Endothelial cell (in vitro differentiated cells): ENCODE results near the gene DLGAP1. TPM values are rescaled to one million over a fixed set of nuclear protein-coding genes. Genes with fewer than 3 reads are reported as not detected.

ENCODE experiments used
- DNase-seq: peaks from one replicate; pipeline ENCODE4 v3.0.0; 2021; ENCODE audit warnings: low spot score
- H3K27ac Mint-ChIP-seq: one replicate; pipeline ENCODE4 v1.8.0; 2021; ENCODE audit warnings: mixed read lengths, inconsistent platforms; ENCODE audit not compliant: unreplicated experiment
- H3K27me3 Mint-ChIP-seq: one replicate; pipeline ENCODE4 v1.8.0; 2021; ENCODE audit warnings: mild to moderate bottlenecking, moderate library complexity, mixed read lengths, inconsistent platforms; ENCODE audit not compliant: unreplicated experiment
- H3K36me3 Mint-ChIP-seq: one replicate; pipeline ENCODE4 v1.8.0; 2021; ENCODE audit warnings: mild to moderate bottlenecking, low read depth, mixed read lengths, inconsistent platforms; ENCODE audit not compliant: unreplicated experiment
- H3K4me1 Mint-ChIP-seq: one replicate; pipeline ENCODE4 v1.8.0; 2021; ENCODE audit warnings: mild to moderate bottlenecking, mixed read lengths, inconsistent platforms; ENCODE audit not compliant: unreplicated experiment
- H3K4me3 Mint-ChIP-seq: one replicate; pipeline ENCODE4 v1.8.0; 2021; ENCODE audit warnings: mild to moderate bottlenecking, mixed read lengths, inconsistent platforms; ENCODE audit not compliant: unreplicated experiment
- H3K9me3 Mint-ChIP-seq: one replicate; pipeline ENCODE4 v1.8.0; 2021; ENCODE audit warnings: mixed read lengths, inconsistent platforms; ENCODE audit not compliant: unreplicated experiment
- total RNA-seq: library from RNA; stranded (reverse); fragmentation: NEBNext Ultra II Directional; extraction: Animal tissue kit (Norgen Biotek cat#: 25700); gene quantifications from one replicate; pipeline ENCODE4 v1.2.1, GENCODE V29; 2021; ENCODE audit not compliant: unreplicated experiment
- TF ChIP-seq, protein P1 (sequence below): fragments of 200-600 bp; sonication (generic); IDR thresholded peaks from one replicate; pipeline ENCODE4 v1.5.0; 2021; ENCODE audit warnings: antibody characterized with exemption; ENCODE audit not compliant: unreplicated experiment

DLGAP1 gene
- total RNA-seq, 1 donor from 2014 or later: 1.8 TPM

DNA sequence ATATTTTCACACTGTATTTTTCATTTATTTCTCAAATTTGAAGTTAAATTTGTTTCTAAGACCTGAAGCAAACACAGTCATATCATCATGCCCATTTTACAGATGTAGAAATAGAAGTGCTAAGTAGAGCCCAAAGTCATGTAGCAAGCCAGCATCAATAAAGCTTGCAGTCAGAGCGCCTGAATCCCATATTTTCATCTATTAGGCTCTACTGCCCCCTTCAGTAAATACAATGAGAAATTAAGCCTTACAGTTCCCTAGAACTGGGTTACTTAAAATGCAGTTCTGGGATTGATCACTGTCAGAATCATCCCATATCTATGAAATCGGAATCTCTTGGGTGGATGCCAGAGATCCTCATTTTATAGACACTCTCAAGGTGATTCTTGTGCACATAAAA, 585.3 kb downstream of the DLGAP1 start:
- DNase-seq: no peak
- Mint-ChIP-seq H3K36me3 (no peaks in the 10 kb centered on the region), H3K27me3 (no peaks in the 10 kb centered on the region), H3K27ac (no peak overlapping the region), H3K4me3 (no peak overlapping the region), H3K4me1 (peaks cover 6% of the 10 kb centered on the region), H3K9me3 (no peaks in the 10 kb centered on the region)
- TF ChIP-seq, protein P1, sequence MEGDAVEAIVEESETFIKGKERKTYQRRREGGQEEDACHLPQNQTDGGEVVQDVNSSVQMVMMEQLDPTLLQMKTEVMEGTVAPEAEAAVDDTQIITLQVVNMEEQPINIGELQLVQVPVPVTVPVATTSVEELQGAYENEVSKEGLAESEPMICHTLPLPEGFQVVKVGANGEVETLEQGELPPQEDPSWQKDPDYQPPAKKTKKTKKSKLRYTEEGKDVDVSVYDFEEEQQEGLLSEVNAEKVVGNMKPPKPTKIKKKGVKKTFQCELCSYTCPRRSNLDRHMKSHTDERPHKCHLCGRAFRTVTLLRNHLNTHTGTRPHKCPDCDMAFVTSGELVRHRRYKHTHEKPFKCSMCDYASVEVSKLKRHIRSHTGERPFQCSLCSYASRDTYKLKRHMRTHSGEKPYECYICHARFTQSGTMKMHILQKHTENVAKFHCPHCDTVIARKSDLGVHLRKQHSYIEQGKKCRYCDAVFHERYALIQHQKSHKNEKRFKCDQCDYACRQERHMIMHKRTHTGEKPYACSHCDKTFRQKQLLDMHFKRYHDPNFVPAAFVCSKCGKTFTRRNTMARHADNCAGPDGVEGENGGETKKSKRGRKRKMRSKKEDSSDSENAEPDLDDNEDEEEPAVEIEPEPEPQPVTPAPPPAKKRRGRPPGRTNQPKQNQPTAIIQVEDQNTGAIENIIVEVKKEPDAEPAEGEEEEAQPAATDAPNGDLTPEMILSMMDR: no peak

DNA sequence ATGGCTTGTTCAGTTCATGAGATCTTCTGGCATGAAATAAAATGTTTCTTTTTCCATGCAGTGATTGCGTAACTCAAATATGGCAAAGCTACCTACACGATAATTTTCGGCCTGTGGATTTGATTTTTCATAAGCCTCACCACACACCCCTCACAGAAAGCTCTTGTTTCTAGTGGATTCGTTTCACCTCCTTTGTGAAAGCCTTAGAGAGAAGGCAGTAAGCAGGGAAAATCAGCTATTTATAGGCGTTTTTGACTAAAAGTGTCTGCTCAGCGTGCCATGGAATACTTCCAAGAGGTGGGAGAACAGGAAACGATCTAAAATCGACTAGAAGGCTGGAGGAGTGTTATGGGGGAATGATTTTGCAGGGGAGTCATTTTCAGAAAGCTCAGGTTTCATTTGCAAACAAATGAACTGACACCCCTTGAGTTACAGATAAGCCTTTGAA, 587.2 kb downstream of the DLGAP1 start:
- Mint-ChIP-seq H3K9me3 (no peaks in the 10 kb centered on the region), H3K27me3 (no peaks in the 10 kb centered on the region), H3K27ac (no peak overlapping the region), H3K36me3 (no peaks in the 10 kb centered on the region), H3K4me1 (no peaks in the 10 kb centered on the region), H3K4me3 (no peak overlapping the region)
- TF ChIP-seq, protein P1: no peak
- no peak for DNase-seq

DNA sequence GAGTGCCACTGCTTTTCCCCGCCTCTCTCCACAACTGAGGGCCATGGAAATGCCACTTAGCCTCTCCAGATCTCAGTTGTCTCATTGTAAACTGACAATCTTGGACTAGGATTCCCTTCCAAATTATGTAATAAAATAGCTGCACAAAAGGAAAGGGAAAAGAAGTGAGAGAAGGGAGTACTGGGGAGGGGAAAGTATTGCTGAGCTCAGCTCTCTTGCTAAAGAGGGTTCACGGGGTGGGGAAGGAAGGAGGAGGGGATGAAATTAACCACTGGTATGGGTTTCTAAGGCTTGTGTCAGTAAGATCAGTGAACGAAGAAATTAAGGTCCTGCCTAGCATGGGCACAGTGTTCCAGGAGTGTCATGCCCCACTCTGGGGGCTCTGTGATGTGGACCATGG, 587.9 kb downstream of the DLGAP1 start:
- Mint-ChIP-seq H3K4me1 (no peaks in the 10 kb centered on the region), H3K36me3 (no peaks in the 10 kb centered on the region), H3K4me3 (no peak overlapping the region), H3K27me3 (no peaks in the 10 kb centered on the region), H3K9me3 (no peaks in the 10 kb centered on the region), H3K27ac (no peak overlapping the region)
- DNase-seq: no peak
- TF ChIP-seq, protein P1: no peak

DNA sequence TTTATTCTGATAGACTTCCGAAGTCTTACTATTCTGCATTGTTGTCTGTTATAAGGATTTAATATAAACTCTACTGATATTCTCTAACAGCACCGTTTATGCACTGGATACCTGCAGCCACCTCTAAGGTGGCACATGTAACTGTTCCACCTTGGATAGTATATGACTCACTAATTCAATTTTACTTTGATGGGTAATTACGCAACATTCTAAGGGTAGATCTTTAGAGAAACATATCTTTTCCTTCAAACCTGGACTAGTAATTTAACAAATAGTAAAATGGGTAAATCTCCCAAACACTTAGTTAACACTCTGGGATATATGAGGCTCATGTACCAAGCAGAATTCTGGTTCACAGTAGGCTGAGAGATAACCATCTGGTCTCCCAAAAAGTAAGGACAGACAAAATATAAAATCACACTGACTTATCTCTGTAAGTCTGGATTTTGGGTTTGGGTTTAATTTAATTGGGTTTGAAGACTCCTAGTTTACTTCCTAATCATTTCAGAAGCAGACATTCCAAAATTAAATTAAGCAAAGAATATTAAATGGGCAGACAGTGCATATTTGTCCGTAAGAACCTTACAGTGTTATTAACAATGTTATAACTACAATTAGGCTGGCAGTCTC, 590.3 kb downstream of the DLGAP1 start:
- no peak for DNase-seq
- H3K27me3 Mint-ChIP-seq: no peaks in the 10 kb centered on the region
- H3K9me3 Mint-ChIP-seq: no peaks in the 10 kb centered on the region
- H3K4me3 Mint-ChIP-seq: no peak overlapping the region
- no peaks in the 10 kb centered on the region for H3K36me3 Mint-ChIP-seq
- no peaks in the 10 kb centered on the region for H3K4me1 Mint-ChIP-seq
- TF ChIP-seq, protein P1: no peak
- no peak overlapping the region for H3K27ac Mint-ChIP-seq

DNA sequence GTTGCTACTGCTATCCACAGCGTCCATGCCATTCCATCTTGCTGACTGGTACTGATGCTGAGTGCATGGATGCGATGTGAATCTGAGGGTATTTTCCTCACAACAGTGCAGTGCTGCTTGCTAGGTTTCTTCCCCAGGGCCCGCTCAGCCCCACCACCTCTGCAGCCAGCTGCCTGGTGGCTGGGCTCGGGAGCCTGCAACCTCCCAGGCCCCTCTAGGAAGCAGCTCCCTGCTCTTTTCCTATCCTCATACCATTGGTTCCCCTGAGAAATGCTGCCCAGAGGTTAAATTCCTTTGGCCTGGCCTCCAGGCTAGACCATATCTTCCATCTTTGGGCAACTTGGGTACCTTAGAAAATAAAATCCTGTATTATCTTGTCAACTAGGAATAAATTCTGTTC, 591.5 kb downstream of the DLGAP1 start:
- no peak overlapping the region for H3K27ac Mint-ChIP-seq
- H3K27me3 Mint-ChIP-seq: no peaks in the 10 kb centered on the region
- no peaks in the 10 kb centered on the region for H3K4me1 Mint-ChIP-seq
- no peaks in the 10 kb centered on the region for H3K9me3 Mint-ChIP-seq
- no peak for DNase-seq
- no peaks in the 10 kb centered on the region for H3K36me3 Mint-ChIP-seq
- no peak overlapping the region for H3K4me3 Mint-ChIP-seq
- TF ChIP-seq, protein P1: no peak
